GM12878 (cell line): ENCODE measurements around the gene NRN1L. TPM values are rescaled to one million over a fixed set of nuclear protein-coding genes. Genes with fewer than 3 reads are reported as not detected.

Experiments used
- ATAC-seq: fragments of 200-7000 bp; cut with Tn5 transposase; 3 replicates; pipeline ENCODE4 v1.9.1; 2020; ENCODE audit warnings: mild to moderate bottlenecking, moderate library complexity
- BruUV-seq: library from RNA; stranded (reverse); fragments of 400-500 nt; replicated peaks from 2 replicates; lab custom pipeline; 2021; lab: Mats Ljungman, UMichigan
- CTCF ChIA-PET: fragments of 300-600 bp; sonication (Branson Sonifier 250); formaldehyde crosslinking; extraction: SDS; loops from one replicate; lab custom pipeline; 2021; ENCODE audit warnings: inconsistent platforms; lab: Yijun Ruan, JAX
- POLR2A ChIA-PET: fragments of 350-600 bp; formaldehyde crosslinking; extraction: SDS; loops from one replicate; lab custom pipeline; 2021; ENCODE audit warnings: inconsistent platforms; lab: Charles Lee
- RAD21 ChIA-PET: fragments of 300-600 bp; sonication (Branson Sonifier 250); formaldehyde crosslinking; loops from one replicate; lab custom pipeline; 2023; ENCODE audit warnings: antibody characterized with exemption; ENCODE audit not compliant: unreplicated experiment; lab: Charles Lee
- SMC1A ChIA-PET: fragments of 300-600 bp; sonication (Branson Sonifier 250); formaldehyde crosslinking; loops from one replicate; lab custom pipeline; 2023; ENCODE audit not compliant: unreplicated experiment, uncharacterized antibody; lab: Charles Lee
- DNase-seq: peaks from one replicate; pipeline ENCODE4 v3.0.0-alpha.2; 2011; ENCODE audit warnings: low read depth, low spot score
- FAIRE-seq: peaks from 3 replicates; lab custom pipeline; 2011; peaks lifted over from hg19 to GRCh38; lab: Jason Lieb, UNC
- H2AFZ ChIP-seq: 2 replicates; pipeline ENCODE4 v1.6.0; 2011; ENCODE audit warnings: low read depth, low read length, control low read depth; ENCODE audit not compliant: control insufficient read depth
- H3K27ac ChIP-seq: 2 replicates; pipeline ENCODE4 v1.5.1; 2011; ENCODE audit warnings: control low read depth; ENCODE audit not compliant: control insufficient read depth, insufficient read depth
- H3K27me3 ChIP-seq, 2 experiments: replicated peaks in 1 of 2; 2 replicates each; pipeline versions ENCODE4 v1.6.0 to v1.6.1; 2011; ENCODE audit warnings: low read length in 1 of 2; ENCODE audit not compliant: control insufficient read depth in 2 of 2, insufficient read depth in 2 of 2
- H3K36me3 ChIP-seq, 2 experiments: 2 replicates each; pipeline ENCODE4 v1.5.1; 2011; ENCODE audit warnings: low read length in 1 of 2; ENCODE audit not compliant: control insufficient read depth in 2 of 2, insufficient read depth in 2 of 2
- H3K4me1 ChIP-seq: 2 replicates; pipeline ENCODE4 v1.6.1; 2011; ENCODE audit warnings: mild to moderate bottlenecking, low read length, moderate library complexity, mixed read lengths; ENCODE audit not compliant: control insufficient read depth, insufficient read depth
- H3K4me2 ChIP-seq: 2 replicates; pipeline ENCODE4 v1.6.0; 2011; ENCODE audit warnings: control low read depth; ENCODE audit not compliant: control insufficient read depth, insufficient read depth
- H3K4me3 ChIP-seq: fragments of 200-600 bp; sonication (generic); 2 replicates; pipeline ENCODE4 v1.5.1; 2016
- H3K79me2 ChIP-seq: 2 replicates; pipeline ENCODE4 v1.6.0; 2011; ENCODE audit warnings: low read length; ENCODE audit not compliant: control insufficient read depth, insufficient read depth
- H3K9ac ChIP-seq: 2 replicates; pipeline ENCODE4 v1.8.0; 2011; ENCODE audit warnings: low read length, control low read depth, mixed read lengths; ENCODE audit not compliant: control insufficient read depth, insufficient read depth
- H3K9me3 ChIP-seq: replicated peaks from 3 replicates; pipeline ENCODE4 v1.5.1; 2011; ENCODE audit warnings: mild to moderate bottlenecking, low read length; ENCODE audit not compliant: control insufficient read depth, insufficient read depth
- H4K20me1 ChIP-seq: 2 replicates; pipeline ENCODE4 v1.6.0; 2011; ENCODE audit not compliant: control insufficient read depth, insufficient read depth
- CEBPZ ChIP-seq: fragments of 150-350 bp; IDR thresholded peaks from 2 replicates; pipeline ENCODE4 v1.6.1; 2016; ENCODE audit warnings: low read depth, low read length
- E2F4 ChIP-seq: IDR thresholded peaks from 2 replicates; pipeline ENCODE4 v1.6.1; 2012; ENCODE audit warnings: low read depth, low read length, improper control_type of control experiment
- MYC ChIP-seq: IDR thresholded peaks from 2 replicates; pipeline ENCODE4 v1.6.1; 2011; ENCODE audit warnings: mild to moderate bottlenecking, low read length, moderate library complexity, inconsistent platforms; ENCODE audit not compliant: insufficient read depth, insufficient replicate concordance, insufficient read length, severe bottlenecking
- NRF1 ChIP-seq: conservative IDR thresholded peaks from 2 replicates; pipeline ENCODE4 v1.6.1; 2011; ENCODE audit warnings: mild to moderate bottlenecking, low read depth, low read length, improper control_type of control experiment
- POU2F2 ChIP-seq: IDR thresholded peaks from 3 replicates; pipeline ENCODE4 v1.6.1; 2011; ENCODE audit warnings: low read depth, mild to moderate bottlenecking, low read length, borderline replicate concordance
- ZNF24 ChIP-seq: fragments of 450-650 bp; IDR thresholded peaks from 2 replicates; pipeline ENCODE4 v1.6.1; 2017; ENCODE audit warnings: antibody characterized with exemption, mild to moderate bottlenecking
- ZNF622 ChIP-seq: fragments of 450-650 bp; IDR thresholded peaks from 2 replicates; pipeline ENCODE4 v1.6.1; 2017; ENCODE audit warnings: mild to moderate bottlenecking, inconsistent platforms
- WGBS: methylation state at CpG from one replicate; pipeline ENCODE4 v1.1.6; 2016; ENCODE audit warnings: low lambda C conversion rate; ENCODE audit not compliant: insufficient replicate concordance, insufficient coverage; ENCODE audit errors: missing lambda C conversion rate; 5-methylcytosine and 5-hydroxymethylcytosine counted together
- in situ Hi-C: fragments of 300-500 bp; cut with MboI; formaldehyde crosslinking; loops from 9 replicates; pipeline ENCODE4 v1.14.3; 2018; ENCODE audit warnings: mixed read lengths
- intact Hi-C: fragments of 100-400 bp; cut with micrococcal nuclease; formaldehyde crosslinking; loops from one replicate; pipeline ENCODE4 v1.14.2; 2022; ENCODE audit not compliant: unreplicated experiment
- polyA plus RNA-seq, 11 experiments: library from polyadenylated mRNA; depleted of rRNA in 4 of 11; unstranded in 6 of 11; stranded (reverse) in 5 of 11; fragments of >200 nt; fragmentation: Nextera tagmentation in 4 of 11; fragmentation: Illumina TruSeq in 1 of 11; extraction: Ambion mirVana in 4 of 11; extraction: Trizol in 1 of 11; gene quantifications; 1 replicate in 1 of 11; 2 replicates in 10 of 11; pipeline versions ENCODE4 v1.2.1 to v1.2.3, GENCODE V29; 2011 to 2016; ENCODE audit warnings: inconsistent platforms in 2 of 11, missing spikeins in 2 of 11, low read depth in 1 of 11
- total RNA-seq, 4 experiments: library from RNA; depleted of rRNA in 3 of 4; stranded (reverse); fragments of >200 nt in 3 of 4; fragmentation: Illumina TruSeq in 1 of 4; extraction: Trizol in 1 of 4; gene quantifications; 2 replicates each; pipeline versions ENCODE4 v1.2.1 to v1.2.3, GENCODE V29; 2013 to 2021

The NRN1L gene
- total and polyA plus RNA-seq, 10 of the 15 experiments (the other 5 are each of a cell fraction or from before 2014, with no cell fraction given), result 0.11 to 0.99 (median 0.28) TPM; not detected in 3

GRCh38 chr16:67915831-67916723, 31.4 kb downstream of the NRN1L start:
- no peak overlapping the region for H3K9ac ChIP-seq
- no peak overlapping the region for H3K27ac ChIP-seq
- H2AFZ ChIP-seq, result no peak overlapping the region
- no peaks in the 10 kb centered on the region; the same call in 1 of the 2 replicates for H4K20me1 ChIP-seq
- SMC1A ChIA-PET, result no interaction called here
- no peak overlapping the region for H3K4me3 ChIP-seq
- RAD21 ChIA-PET, result no interaction called here
- FAIRE-seq (no peak), DNase-seq (no peak), ATAC-seq (no peak)
- H3K79me2 ChIP-seq, result no peaks in the 10 kb centered on the region
- no peaks in the 10 kb centered on the region for H3K4me1 ChIP-seq
- H3K27me3 ChIP-seq, result no peaks in the 10 kb centered on the region
- 82% methylated on average over 7 of the region's 7 CpGs for WGBS
- H3K4me2 ChIP-seq, result no peak overlapping the region
- intact Hi-C loops (no loop called here), in situ Hi-C loops (no loop called here)
- TF ChIP-seq ZNF622 (no peak), NRF1 (no peak), E2F4 (no peak), MYC (no peak), POU2F2 (no peak), CEBPZ (no peak), ZNF24 (no peak)
- peaks cover 0 to 3% of the 10 kb centered on the region in 2 experiments; a peak in 1 of 4 replicates for H3K36me3 ChIP-seq
- no peaks in the 10 kb centered on the region for H3K9me3 ChIP-seq
- BruUV-seq, result no TSS peak
- POLR2A ChIA-PET, result no interaction called here
- CTCF ChIA-PET, result interaction anchor here (1.1 kb wide), 1 partner anchor 34 kb away, joined by 3 read pairs; no protein-coding TSS in a partner anchor
